HG03469 (cell line): Measurements from ENCODE around the gene SHISA2.

Experiments
- ATAC-seq: cut with Tn5 transposase; IDR thresholded peaks from one replicate; pipeline ENCODE4 v1.9.1; 2021; ENCODE audit warnings: mild to moderate bottlenecking, moderate library complexity, moderate number of reproducible peaks; ENCODE audit not compliant: unreplicated experiment

The SHISA2 gene

GRCh38 chr13:26050568-26051230, 1.1 kb downstream of the SHISA2 start:
- ATAC-seq: no peak

GRCh38 chr13:26048741-26049140, 3.1 kb downstream of the SHISA2 start:
- ATAC-seq: no peak

- no peak for ATAC-seq
These were observed 4.8 kb downstream of the SHISA2 start for GRCh38 chr13:26047040-26047439.

DNA sequence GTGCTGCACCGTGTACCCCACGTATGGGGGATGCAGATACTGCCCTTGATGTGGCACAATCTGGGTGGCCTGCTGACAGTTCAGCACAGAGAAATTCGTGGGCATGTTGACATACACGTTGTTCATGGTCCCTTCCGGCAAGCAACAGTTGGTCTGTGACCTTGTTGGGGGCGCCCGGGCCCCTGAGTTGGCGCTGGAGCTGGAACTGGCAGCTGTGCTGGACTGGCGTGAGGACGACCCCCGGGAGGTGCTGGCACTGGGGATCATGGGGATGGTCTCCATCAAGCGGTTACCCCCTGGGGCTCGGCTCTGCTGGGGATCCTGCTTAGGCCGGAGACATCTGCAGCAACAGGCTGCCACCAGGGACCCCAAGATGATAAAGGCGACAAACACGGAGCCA, 5.2 kb downstream of the SHISA2 start:
- no peak for ATAC-seq

GRCh38 chr13:26045142-26045541, 6.7 kb downstream of the SHISA2 start:
- ATAC-seq: no peak

GRCh38 chr13:26042785-26043184, 9.0 kb downstream of the SHISA2 start:
- no peak for ATAC-seq

- ATAC-seq: no peak
These were observed 10.4 kb downstream of the SHISA2 start for GRCh38 chr13:26041444-26041843.

- ATAC-seq: no peak
These were observed 12.8 kb downstream of the SHISA2 start for GRCh38 chr13:26038931-26039475.

- ATAC-seq: no peak
These were observed 14.5 kb downstream of the SHISA2 start for GRCh38 chr13:26037302-26037701.

DNA sequence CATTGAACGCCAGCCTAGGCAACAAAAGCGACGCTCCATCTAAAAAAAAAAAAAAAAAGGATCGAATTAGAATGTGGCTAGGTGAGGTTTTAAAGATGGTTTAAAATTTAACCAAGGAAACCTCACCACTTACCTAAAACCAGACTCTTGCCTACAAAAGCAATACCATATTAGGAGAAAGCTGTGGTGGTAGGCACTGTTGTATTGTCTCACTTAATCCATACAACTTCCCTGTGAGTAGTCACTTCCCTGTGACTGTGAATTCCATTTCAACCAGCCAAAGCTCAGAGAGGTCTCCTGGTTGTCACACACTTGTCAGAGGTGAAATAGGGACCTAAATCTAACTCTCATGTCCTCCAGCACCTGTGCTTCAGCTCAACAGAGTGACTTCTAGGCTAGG, 15.4 kb downstream of the SHISA2 start:
- no peak for ATAC-seq

GRCh38 chr13:26034018-26034417, 17.8 kb downstream of the SHISA2 start:
- no peak for ATAC-seq

GRCh38 chr13:26030331-26030730, 21.5 kb downstream of the SHISA2 start:
- ATAC-seq: no peak

- ATAC-seq: no peak
These were observed 22.2 kb downstream of the SHISA2 start for GRCh38 chr13:26029581-26030136.

GRCh38 chr13:26026211-26026610, 25.6 kb downstream of the SHISA2 start:
- ATAC-seq: no peak

- ATAC-seq: no peak
These were observed 26.0 kb downstream of the SHISA2 start for GRCh38 chr13:26025771-26026170.

DNA sequence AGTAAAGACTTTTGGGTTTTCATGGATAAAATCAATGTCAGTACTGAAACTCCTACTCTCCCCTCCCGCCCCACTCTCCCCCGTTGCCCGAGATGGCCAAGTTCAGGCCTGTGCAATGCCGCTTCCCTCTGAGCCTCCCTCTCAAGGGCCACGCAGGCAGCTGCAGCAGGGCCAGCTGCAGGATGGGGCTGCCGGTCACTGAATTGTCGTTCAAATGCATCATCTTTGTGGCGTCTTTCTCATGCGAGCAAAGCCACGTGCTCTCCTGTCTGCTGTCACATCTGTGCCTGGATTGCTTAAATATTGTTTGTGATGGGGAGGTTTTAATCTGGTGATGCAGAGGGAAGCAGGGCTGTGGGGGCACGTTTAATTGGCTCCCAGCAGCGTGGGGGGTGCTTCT, 26.6 kb downstream of the SHISA2 start:
- ATAC-seq: no peak

- no peak for ATAC-seq
These were observed 27.3 kb downstream of the SHISA2 start for GRCh38 chr13:26024558-26024957.

DNA sequence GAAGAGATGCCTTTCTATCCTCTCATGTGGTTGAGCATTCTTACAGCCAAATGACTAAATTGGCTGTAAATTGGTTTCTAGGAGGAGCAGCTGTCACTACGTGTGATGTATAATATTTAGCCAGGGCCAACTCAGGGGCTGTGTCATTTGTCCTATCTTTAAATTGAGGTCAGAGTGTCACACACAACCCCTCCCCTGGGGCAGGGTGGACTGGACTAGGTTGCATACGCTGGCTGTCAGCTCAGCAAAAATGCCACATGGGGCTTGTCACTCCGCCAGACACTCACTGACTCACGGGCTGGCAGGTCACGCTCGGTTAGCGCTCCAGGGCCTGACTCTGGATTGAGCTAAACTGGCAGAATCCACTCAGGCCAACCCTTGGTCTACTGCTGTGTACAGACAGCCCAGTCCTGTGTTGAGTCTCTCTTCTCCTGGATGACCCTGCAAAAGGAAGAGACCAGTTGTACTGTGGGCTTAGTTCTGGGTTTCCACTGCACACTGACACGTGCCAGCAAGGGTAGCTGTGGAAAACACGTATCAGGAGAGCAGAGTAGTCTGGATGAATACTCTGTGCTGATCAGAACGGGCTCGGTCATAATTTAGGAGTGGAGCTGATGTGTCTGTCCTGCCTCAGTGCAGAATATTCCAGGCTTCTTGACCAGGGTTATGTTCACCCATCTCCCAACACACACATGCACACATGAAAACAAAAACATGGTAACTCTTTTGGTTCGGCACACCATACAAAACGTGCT, 29.1 kb downstream of the SHISA2 start:
- ATAC-seq: no peak

DNA sequence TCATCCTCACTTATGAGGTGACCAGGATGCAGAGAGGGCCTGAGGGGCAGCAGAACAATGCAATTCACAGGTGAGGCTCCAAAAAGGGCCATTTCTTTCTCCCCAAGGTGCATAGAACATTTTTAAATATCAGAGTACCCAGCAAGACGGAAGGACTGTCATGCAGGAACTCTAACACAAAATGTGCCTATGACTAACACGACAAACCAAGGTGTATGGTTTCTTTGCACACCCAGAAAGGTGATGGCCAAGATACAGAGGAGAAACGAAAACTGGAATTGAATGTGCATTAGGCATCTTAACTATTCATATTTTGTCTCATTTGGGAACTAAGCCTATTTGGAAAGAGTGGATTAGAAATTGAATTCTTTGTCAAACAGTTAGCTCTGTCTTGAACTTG, 29.9 kb downstream of the SHISA2 start:
- no peak for ATAC-seq

- no peak for ATAC-seq
These were observed 30.3 kb downstream of the SHISA2 start for GRCh38 chr13:26021516-26021915.

DNA sequence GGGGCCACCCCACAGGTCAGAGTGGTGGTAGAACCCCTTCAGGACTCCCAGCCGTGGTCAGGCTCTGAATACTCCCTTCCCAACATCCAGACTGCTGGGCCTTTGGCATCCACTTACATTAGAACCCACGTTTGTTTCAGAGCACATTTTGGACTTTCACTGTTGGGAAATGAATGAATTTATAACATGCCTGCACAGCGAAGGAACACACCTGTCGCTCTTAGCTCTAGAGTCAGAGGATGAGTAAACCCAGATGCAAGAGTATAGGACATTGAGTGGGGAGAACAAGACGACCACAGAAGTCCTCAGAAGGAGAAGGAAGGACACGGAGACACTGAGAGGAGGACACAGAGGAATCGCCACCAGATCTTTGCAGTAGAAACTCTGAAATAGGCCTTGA, 30.9 kb downstream of the SHISA2 start:
- ATAC-seq: no peak
